Gastroesophageal sphincter (tissue), 3 donors: Measurements from ENCODE around the gene MAP6.

Experiments
- CTCF ChIP-seq, 4 experiments: fragments of 200-600 bp in 2 of 4; fragments of 450-650 bp in 2 of 4; sonication (generic) in 1 of 4; IDR thresholded peaks; one replicate each; pipeline ENCODE4 v1.5.1; 2017 to 2019; ENCODE audit warnings: antibody characterized with exemption in 4 of 4, mild to moderate bottlenecking in 2 of 4, moderate library complexity in 2 of 4
- EP300 ChIP-seq: sonication (generic); formaldehyde crosslinking; IDR thresholded peaks from one replicate; pipeline ENCODE4 v1.6.1; 2017; ENCODE audit warnings: antibody characterized with exemption, mild to moderate bottlenecking
- POLR2A ChIP-seq, 2 donors: fragments of 450-650 bp; IDR thresholded peaks; one replicate each; pipeline ENCODE4 v1.6.1; 2017; ENCODE audit warnings: antibody characterized with exemption in 2 of 2, mild to moderate bottlenecking in 2 of 2, moderate library complexity in 1 of 2
- POLR2AphosphoS5 ChIP-seq: sonication (generic); formaldehyde crosslinking; IDR thresholded peaks from one replicate; pipeline ENCODE4 v1.6.1; 2017; ENCODE audit warnings: antibody characterized with exemption

- TF ChIP-seq POLR2AphosphoS5 = no peak
- TF ChIP-seq CTCF (IDR thresholded peaks at IDR 0.05) = no peak
- TF ChIP-seq POLR2A (IDR thresholded peaks at IDR 0.05) = no peak
- no peak for TF ChIP-seq EP300
Observed at GRCh38 chr11:75673977-75674582, 5.2 kb upstream of the MAP6 start.
